HG03378 (cell line): ENCODE results near the gene ZNF146.
"Not testable (repeated sequence)": the region's sequence is repeated elsewhere in the genome, so short reads cannot be mapped to it uniquely, and the experiment has no call there.

ENCODE experiments used
- ATAC-seq: cut with Tn5 transposase; IDR thresholded peaks from one replicate; pipeline ENCODE4 v1.9.1; 2021; ENCODE audit warnings: mild to moderate bottlenecking, moderate library complexity; ENCODE audit not compliant: unreplicated experiment

ZNF146 gene

DNA sequence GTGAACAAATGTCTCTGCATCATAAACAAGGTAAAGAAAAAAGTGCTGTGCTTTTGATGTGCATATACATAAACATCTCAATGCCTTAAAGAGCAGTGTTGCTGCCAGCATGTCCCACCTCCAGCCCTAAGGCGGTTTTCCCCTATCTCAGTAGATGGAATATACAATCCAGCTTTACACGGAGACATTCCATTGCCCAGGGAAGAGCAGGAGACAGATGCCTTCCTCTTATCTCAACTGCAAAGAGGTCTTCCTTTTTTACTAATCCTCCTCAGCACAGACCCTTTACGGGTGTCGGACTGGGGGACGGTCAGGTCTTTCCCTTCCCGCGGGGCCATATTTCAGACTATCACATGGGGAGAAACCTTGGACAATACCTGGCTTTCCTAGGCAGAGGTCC lies 18.7 kb downstream of the ZNF146 start:
- not testable (repeated sequence) for ATAC-seq

DNA sequence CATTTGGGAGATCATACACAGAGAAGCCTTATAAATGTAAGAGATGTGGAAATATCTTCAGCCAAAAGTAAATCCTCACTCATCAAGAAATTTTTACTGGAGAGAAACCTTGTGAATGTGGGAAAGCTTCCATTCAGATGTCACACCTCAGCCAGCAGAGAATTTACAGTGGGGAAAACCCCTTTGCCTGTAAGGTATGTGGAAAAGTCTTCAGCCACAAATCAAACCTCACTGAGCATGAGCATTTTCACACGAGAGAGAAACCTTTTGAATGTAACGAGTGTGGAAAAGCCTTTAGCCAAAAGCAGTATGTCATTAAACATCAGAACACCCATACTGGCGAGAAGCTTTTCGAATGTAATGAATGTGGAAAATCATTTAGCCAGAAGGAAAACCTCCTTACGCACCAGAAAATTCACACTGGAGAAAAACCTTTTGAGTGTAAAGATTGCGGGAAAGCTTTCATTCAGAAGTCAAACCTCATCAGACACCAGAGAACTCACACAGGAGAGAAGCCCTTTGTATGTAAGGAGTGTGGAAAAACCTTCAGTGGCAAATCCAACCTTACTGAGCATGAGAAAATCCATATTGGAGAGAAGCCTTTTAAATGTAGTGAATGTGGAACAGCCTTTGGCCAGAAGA lies 21.5 kb downstream of the ZNF146 start:
- ATAC-seq: no peak

DNA sequence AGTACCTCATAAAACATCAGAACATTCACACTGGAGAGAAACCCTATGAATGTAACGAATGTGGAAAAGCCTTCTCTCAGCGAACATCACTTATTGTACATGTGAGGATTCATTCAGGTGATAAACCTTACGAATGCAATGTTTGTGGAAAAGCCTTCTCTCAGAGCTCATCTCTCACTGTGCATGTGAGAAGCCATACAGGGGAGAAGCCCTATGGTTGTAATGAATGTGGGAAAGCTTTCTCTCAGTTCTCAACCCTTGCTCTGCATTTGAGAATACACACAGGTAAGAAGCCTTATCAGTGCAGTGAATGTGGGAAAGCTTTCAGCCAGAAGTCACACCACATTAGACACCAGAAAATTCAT lies 22.0 kb downstream of the ZNF146 start:
- no peak for ATAC-seq

DNA sequence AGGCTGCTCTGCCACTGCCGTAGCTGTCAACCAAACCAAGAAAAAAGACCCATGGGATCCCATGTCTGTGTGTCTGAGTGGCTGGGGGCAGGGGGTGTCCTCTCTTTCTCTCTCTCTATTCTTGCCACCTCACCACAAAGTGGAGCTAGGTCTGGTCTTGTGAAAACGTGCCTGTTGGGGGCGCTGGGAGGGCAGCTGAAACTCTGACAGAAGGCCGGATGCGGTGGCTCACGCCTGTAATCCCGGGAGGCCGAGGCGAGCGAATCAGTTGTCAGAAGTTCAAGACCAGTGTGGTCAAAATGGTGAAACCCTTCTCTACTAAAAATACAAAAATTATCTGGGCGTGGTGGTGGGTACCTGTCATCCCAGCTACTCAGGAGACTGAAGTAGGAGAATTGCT lies 29.2 kb downstream of the ZNF146 start:
- ATAC-seq: no peak

DNA sequence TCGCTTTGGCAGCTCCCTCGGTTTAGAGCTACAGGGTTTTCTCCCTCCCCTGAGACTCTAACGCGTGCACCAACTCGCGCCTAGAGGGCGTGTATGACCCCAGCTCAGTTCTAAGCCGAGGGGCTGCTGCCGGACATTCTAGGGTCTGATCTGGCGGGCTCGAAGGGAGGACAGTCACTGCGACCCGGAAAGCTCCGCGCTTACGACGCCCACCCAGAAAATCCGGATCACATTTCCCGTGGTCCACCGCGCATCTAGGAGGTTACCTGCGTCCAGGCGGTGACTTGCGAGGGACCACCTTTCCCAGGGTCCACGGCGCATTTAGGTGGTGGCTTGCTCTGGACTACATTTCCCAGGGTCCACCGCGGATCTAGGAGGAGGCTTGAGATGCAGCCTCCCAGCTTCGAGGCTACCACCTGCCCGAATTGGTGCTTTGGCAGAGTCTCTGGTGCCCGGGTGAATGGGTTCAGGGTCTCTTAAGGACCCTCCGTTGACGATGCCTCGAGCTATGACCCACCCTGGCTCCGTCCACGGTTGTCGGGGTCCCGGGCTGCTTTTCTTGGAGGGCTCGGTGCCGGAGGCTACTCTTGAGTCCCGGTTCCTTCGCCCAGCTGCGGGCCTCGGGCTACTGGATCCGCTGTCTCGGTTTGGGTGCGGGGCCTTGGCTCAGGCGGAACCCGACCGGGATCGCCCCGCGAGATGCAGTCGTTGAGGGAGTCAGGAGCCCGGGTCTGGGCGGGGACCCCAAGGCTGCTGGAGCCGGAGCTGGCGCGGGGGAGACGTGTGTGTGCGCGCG lies 30.5 kb downstream of the ZNF146 start:
- ATAC-seq: no peak

DNA sequence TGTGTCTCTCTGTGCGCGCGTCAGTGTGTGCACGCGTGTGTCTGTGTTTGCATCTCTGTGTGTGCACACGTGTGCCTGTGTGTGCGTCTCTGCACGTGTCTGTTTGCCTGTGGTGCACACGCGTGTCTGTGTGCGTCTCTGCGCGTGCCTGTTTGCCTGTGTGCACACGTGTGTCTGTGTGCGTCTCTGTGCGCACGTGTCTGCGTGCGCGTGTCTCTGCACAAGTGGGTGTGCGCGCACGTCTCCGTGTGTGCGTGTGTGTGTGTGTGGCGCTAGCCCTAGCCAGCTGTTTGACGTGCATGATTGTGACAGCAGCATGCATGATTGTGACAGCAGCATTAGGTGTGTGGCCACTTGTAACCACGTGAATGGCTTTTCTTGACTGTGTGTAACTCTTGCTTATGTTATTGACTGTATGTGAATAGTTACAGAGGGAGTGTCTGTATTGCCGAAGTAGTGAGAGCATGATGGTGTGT lies 31.1 kb downstream of the ZNF146 start:
- ATAC-seq: no peak

DNA sequence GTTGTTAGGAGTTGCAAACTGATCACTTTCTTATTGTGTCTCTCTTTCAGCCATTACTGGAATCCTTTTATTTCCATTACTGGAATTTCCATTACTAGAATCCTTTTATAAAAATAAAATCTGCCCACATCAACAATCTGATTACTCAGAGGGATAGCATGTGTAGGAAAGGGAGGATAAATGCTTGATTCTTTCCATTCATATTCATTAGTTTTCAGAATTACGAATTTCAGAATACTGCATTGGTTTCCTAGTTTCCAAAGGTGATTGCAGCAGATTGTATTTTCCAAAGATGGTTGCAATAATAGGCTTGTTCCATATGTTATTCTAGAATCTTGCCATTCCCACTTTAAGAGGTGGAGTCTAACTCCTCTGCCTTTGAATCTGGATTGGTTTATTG lies 37.1 kb downstream of the ZNF146 start:
- no peak for ATAC-seq

DNA sequence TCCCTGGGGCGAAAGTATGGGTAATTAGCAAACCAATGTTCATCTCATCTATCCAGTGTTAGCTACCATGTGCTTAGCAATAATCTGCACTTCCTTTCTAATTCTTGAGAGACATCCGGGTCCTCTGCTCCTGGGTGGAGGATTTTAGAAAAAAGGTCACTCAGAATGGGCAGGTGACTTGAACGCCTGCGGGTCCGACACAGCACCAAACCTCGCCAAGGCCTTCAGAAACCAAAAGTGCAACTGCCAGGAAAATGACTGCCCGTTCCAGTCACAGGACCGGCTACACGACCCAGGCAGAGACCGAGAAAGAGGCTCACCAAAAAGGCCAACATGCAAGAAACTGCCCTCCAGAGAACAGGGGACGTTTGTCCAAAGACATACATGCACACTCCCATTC lies 39.9 kb downstream of the ZNF146 start:
- ATAC-seq: no peak

DNA sequence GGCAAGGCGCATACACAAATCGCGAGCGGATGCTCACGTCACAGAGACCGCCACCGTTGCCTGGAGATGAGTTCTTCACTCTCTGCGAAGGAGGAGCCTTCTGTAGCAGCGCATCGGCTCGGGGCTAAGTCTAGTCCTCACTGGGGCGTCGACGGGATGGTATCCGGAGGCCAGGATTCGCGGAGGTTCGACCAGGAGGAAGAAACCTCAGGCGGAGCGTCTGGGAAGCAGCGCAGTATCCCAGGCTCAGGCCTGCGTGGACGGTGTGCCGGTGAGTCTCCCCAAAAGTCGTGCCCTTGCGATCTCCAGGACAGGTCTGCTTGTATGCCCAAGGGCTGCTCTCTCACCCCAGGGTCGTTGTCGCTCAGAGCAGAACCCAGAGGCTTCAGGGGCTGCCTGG lies 40.4 kb downstream of the ZNF146 start:
- no peak for ATAC-seq

DNA sequence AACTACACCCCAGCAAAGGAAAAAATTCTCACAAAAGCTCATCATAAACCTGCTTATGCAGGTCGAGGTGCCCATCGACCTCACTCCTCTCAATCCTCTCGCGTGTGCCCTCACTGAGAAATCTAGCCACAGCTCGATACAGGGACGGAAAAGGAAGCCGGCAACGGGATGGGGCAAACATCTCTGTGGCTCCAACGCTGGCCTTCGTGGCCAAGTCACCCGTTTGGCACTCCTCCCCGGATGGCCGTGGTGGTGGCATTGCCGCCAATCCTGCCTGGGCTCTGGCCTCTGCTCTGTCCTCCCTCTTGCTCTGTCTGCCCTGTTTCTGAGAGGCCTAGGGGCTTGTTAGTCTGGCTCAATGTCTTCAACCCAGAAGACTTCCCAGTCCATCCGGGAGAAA lies 41.2 kb downstream of the ZNF146 start:
- ATAC-seq: no peak

DNA sequence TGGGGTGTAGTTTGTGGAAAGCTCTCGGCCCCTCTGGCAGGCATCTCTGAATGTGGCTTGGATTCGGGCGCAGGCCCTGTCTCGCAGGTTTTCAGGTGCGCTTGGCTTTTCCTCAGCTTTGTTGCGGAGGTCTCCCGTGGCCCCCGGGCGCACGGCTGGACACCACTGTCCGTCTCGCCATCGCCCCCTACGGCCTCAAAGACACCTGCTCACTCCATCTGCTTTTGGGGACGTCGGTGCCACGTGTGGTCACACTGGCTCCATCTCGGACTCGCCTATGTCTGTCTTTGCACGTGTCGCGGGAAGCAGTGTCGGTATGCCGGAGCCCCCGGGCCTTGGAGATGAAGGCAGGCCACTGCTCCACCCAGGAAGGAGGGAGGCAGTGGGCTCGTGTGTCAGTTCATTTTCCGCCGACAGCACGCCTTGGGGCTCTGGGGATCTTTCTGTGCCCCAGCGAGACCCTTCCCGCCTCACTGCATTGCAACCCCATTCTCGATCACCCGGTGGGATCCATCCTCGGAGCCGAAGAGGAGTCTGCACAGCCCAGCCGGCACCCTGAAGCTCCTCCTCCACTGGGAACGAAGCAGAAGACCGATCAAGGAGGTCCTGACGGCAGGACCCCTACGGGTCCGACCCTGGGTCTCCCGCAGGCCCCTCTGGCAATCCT lies 42.1 kb downstream of the ZNF146 start:
- no peak for ATAC-seq

DNA sequence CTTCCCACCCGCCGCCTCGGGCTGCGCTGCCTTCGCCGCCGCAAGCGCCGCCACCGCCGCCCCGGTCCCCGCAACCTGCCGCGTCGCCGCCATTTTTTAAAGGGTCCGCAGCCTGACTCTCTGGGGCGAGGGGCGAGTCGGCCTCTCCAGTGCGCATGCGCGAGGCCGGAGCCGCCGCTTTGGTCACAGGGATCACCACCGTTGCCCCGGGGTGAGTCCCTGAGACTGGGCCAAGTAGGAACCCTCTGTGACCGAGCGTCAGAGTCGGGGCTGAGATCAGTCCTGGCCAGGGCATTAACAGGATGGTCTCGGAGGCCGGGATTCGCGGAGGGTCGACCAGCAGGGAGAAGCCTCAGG lies 42.6 kb downstream of the ZNF146 start:
- ATAC-seq: no peak

DNA sequence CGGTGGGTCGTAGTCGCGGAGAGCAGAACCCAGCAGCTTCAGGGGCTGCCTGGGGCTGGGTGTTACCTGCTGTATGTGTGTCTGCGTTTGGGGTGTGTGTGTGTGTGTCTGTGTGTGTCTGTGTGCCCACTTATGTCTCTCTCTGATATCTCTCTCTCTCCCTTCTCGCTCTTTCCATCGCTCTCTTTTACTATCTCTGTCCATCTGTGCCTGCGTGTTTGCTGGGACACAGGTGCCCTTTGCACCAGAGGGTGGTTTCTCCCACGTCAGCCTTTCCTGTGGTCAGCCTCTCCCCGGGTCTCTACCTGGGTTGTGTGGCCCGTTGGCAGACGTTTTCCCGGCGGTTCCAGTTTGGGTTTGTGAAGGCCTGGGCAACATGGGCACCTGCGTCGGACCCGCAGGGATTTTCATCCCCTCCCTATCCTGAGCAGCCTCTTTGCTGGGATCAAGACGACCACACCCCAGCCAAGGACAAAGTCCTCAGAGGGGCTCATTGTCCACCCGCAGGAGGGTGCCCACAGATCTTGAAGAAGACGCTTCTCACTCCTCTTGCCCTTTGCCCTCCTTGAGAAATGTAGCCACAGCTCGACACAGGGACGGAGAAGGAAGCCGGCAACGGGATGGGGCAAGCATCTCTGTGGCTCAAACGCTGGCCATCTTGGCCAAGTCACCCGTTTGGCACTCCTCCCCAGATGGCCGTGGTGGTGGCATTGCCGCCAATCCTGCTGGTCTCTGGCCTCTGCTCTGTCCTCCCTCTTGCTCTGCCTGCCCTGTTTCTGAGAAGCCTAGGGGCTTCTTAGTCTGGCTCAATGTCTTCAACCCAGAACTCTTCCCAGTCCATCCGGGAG lies 43.3 kb downstream of the ZNF146 start:
- no peak for ATAC-seq

DNA sequence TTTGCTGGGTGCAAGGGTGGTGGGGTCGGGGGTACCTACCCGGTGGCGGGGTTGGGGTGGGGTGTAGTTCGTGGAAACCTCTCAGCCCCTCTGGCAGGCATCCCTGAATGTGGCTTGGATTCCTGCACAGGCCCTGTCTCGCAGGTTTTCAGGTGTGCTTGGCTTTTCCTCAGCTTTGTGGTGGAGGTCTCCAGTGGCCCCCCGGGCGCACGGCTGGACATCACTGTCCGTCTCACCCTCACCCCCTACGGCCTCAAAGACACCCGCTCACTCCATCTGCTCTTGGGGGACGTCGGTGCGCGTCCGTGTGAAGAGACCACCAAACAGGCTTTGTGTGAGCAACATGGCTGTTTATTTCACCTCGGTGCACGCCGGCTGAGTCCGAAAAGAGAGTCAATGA lies 44.3 kb downstream of the ZNF146 start:
- ATAC-seq: no peak

DNA sequence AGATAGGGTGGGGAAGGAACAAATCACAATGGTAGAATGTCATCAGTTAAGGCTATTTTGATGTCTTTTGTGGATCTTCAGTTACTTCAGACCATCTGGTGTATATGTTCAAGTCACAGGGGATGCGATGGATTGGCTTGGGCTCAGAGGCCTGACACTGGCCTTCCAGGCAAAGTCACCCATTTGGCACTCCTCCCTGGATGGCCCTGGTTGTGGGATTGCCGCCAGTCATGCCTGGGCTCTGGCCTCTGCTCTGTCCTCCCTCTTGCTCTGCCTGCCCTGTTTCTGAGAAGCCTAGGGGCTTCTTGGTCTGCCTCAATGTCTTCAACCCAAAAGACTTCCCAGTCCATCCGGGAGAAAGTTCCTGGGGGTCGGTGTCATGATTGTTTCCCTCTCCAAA lies 50.2 kb downstream of the ZNF146 start:
- no peak for ATAC-seq

DNA sequence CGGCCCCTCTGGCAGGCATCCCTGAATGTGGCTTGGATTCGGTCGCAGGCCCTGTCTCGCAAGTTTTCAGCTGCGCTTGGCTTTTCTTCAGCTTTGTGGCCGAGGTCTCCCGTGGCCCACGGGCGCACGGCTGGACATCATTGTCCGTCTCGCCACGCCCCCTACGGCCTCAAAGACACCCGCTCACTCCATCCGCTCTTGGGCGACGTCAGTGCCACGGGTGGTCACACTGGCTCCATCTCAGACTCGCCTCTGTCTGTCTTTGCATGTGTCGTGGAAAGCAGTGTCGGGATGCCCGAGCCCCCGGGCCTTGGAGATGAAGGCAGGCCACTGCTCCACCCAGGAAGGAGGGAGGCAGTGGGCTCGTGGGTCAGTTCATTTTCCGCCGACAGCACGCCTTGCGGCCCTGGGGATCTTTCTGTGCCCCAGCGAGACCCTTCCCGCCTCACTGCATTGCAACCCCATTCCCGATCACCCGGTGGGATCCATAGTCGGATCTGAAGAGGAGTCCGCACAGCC lies 51.0 kb downstream of the ZNF146 start:
- ATAC-seq: no peak

DNA sequence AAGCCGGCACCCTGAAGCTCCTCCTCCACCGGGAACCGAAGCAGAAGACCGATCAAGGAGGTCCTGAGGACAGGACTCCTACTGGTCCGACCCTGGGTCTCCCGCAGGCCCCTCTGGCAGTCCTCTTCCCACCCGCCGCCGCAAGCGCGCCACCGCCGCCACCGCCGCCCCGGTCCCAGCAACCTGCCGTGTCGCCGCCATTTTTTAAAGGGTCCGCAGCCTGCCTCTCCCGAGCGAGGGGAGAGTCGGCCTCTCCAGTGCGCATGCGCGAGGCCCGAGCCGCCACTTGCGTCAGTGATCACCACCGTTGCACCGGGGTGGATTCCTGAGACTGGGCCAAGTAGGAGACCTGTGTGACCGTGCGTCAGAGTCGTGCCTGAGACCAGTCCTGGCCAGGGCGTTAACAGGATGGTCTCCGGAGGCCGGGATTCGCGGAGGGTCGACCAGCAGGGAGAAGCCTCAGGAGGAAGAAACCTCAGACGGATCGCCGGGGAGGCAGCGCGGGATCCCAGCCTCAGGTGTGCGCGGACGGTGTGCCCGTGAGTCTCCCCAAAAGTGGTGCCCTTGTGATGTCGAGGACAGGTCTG lies 51.6 kb downstream of the ZNF146 start:
- ATAC-seq: no peak

DNA sequence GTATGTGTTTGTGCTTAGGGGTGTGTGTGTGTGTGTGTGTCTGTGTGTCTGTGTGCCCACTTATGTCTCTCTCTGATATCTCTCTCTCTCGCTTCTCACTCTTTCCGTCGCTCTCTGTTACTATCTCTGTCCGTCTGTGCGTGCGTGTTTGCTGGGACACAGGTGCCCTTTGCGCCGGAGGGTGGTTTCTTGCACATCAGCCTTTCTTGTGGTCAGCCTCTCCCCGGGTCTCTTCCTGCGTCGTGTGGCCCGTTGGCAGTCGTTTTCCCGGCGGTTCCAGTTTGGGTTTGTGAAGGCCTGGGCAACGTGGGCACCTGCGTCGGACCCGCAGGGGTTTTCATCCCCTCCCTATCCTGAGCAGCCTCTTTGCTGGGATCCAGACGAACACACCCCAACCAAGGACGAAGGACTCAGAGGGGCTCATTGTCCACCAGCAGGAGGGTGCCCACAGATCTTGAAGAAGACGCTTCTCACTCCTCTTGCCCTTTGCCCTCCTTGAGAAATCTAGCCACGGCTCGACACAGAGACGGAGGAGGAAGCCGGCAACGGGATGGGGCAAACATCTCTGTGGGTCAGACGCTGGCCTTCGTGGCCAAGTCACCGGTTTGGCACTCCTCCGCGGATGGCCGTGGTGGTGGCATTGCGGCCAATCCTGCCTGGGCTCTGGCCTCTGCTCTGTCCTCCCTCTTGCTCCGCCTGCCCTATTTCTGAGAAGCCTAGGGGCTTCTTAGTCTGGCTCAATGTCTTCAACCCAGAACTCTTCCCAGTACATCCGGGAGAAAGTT lies 52.3 kb downstream of the ZNF146 start:
- no peak for ATAC-seq

DNA sequence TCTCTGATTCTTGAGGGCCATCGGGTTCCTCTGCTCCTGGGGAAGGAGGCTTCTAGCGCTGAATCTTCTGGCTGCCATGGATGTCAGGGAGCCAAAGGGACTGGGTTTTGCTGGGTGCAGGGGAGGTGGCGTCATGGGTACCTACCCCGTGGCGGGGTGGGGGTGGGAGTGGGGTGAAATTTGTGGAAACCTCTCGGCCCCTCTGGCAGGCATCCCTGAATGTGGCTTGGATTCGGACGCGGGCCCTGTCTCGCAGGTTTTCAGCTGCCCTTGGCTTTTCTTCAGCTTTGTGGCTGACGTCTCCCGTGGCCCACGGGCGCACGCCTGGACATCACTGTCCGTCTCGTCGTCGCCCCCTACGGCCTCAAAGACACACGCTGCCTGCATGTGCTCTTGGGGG lies 53.2 kb downstream of the ZNF146 start:
- ATAC-seq: not testable (repeated sequence)

DNA sequence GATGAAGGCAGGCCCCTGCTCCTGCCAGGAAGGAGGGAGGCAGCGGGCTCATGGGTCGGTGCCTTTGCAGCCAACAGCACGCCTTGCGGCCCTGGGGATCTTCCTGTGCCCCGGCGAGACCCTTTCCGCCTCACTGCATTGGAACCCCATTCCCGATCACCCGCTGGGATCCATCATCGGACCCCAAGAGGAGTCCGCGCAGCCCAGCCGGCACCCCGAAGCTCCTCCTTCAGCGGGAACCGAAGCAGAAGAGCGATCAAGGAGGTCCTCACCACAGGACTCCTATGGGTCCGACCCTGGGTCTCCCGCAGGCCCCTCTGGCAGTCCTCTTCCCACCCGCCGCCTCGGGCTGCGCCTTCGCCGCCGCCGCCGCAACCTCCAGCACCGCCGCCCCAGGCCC lies 53.7 kb downstream of the ZNF146 start:
- ATAC-seq: not testable (repeated sequence)
